GM20000 (cell line): ENCODE data around the gene ARVCF.

ENCODE experiments used
- DNase-seq: peaks from one replicate; pipeline ENCODE4 v3.0.0; 2012; ENCODE audit warnings: low spot score
- TF ChIP-seq, protein P1 (sequence below): IDR thresholded peaks from 2 replicates; pipeline ENCODE4 v1.5.1; 2012; ENCODE audit warnings: mild to moderate bottlenecking, control low read depth; ENCODE audit errors: extremely low read depth, missing control alignments

The ARVCF gene

DNA sequence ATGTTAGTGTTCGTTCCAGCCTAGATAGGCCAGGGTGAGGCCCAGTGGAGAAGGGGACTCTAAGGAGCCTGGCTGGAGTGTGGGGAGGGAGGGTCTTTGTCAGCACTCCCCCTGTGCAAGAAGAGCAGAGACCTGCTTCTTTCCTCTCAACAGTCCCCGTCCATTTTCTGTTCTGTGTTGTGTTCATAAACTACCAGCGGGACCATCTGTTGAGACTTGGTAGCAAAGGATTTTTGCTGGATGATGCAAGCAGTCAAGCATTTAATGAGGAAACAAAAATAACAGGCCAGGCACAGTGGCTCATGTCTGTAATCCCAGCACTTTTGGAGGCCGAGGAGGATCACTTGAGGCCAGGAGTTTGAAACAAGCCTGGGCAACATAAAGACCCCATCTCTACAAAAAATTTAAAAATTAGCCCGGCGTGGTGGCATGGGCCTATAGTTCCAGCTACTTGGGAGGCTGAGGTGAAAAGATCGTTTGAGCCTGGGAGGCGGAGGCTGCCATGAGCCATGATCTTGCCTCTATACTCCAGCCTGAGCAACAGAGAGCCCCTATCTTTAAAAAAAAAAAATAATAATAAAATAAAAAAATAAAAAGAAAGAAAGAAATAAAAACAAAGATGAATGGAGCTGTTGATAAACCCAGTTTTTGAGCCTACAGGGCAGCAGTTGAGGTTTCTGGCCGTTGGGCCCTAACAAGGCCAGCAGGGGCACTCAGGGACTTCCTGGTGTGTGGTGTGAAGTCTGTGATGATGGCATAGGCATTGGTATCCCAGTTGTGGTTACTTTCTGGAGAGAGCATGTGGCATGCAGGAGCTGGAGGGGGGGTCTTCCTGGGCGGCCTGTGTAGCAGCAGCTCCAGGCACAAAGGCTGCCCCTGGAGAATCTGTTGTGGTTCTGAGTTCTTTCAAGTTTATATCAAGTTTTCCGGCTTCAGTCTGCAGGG is 73.3 kb downstream of the ARVCF start:
- peak; percentile 44 for DNase-seq

GRCh38 chr22:19942157-19943081 is 74.2 kb downstream of the ARVCF start:
- TF ChIP-seq, protein P1, sequence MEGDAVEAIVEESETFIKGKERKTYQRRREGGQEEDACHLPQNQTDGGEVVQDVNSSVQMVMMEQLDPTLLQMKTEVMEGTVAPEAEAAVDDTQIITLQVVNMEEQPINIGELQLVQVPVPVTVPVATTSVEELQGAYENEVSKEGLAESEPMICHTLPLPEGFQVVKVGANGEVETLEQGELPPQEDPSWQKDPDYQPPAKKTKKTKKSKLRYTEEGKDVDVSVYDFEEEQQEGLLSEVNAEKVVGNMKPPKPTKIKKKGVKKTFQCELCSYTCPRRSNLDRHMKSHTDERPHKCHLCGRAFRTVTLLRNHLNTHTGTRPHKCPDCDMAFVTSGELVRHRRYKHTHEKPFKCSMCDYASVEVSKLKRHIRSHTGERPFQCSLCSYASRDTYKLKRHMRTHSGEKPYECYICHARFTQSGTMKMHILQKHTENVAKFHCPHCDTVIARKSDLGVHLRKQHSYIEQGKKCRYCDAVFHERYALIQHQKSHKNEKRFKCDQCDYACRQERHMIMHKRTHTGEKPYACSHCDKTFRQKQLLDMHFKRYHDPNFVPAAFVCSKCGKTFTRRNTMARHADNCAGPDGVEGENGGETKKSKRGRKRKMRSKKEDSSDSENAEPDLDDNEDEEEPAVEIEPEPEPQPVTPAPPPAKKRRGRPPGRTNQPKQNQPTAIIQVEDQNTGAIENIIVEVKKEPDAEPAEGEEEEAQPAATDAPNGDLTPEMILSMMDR, result no peak
- DNase-seq, result peak; percentile 63

More for the DNA sequence above, 73.3 kb downstream of the ARVCF start:
- TF ChIP-seq, protein P1, result peak; percentile 15

DNA sequence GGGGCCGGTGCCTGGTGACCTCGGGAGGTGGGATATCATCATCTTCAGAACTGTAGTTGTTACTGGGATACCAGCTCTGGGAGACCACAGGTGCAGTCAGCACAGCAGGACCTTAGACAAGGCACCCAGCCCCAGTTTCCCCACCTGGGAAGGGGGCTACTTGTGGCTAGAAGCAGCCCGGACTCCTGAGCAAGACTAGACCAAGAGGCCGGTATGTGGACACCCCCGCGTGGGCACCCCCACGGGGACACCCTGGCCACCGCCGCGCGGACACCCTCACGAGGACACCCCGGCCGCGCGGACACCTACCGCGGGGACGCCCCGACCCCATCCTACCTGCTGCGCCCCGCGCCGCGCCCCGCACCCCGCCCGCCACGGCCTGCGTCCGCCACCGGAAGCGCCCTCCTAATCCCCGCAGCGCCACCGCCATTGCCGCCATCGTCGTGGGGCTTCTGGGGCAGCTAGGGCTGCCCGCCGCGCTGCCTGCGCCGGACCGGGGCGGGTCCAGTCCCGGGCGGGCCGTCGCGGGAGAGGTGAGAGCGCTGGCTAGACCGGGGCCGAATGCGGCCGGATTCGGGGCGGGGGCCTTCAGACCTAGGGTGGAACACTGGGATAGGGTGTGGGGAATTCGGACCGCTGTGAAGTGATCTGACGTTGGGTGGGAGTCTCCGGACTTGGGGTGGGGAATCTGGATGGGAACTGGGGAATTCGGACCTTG is 75.1 kb downstream of the ARVCF start, which contains the start of the genes COMT and TXNRD2:
Gene COMT (plus strand): TSS at position 408 of the 718 bp plus-strand sequence. CDS start 20,755 bp downstream, outside the sequence.
Gene TXNRD2 (minus strand): TSS at position 454 of the 718 bp plus-strand sequence. CDS start 15 bp downstream, at position 439.
- DNase-seq, result peak; percentile 93

DNA sequence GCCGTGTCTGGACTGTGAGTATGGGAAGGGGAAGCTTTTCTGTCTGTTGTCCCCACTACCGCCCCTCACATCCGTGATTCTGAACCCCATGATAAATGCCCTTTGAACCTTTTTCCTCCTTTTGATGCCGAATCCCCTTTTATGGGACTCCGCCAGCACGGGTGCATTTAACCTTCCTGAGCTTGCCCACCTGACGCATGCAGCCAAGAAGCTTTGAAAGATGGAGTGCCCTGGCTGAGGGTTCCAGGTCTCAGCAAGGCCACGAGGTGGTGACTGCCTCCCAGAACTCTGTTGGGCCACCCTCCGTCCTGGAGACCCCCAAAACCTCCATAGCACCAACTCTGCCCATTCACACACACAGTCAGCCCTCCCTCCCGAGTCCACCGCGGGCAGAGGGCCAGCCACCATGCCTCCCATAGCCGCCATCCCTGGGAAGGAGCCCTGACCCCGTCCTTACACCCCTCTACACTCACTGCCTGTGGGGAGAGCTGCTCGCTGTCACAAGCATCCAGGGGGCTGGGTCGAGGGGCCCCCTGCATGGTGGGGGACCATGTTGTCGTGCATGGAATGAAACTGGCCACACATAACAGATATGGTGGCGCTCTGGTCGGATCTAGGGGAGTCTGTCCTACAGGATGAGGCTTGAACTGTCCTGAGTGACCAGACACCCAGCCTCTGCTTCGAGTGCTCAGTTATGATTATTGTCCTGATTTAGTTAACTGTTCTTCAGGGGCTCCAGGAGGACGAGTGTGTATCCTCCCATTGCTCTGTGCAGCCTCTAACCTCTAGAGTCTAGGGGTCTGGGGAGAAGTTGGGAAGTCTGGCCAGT is 75.9 kb downstream of the ARVCF start:
- DNase-seq, result no peak
- TF ChIP-seq, protein P1, result no peak

More for the DNA sequence above, 75.1 kb downstream of the ARVCF start, which contains the start of the genes COMT and TXNRD2:
- TF ChIP-seq, protein P1, result no peak

DNA sequence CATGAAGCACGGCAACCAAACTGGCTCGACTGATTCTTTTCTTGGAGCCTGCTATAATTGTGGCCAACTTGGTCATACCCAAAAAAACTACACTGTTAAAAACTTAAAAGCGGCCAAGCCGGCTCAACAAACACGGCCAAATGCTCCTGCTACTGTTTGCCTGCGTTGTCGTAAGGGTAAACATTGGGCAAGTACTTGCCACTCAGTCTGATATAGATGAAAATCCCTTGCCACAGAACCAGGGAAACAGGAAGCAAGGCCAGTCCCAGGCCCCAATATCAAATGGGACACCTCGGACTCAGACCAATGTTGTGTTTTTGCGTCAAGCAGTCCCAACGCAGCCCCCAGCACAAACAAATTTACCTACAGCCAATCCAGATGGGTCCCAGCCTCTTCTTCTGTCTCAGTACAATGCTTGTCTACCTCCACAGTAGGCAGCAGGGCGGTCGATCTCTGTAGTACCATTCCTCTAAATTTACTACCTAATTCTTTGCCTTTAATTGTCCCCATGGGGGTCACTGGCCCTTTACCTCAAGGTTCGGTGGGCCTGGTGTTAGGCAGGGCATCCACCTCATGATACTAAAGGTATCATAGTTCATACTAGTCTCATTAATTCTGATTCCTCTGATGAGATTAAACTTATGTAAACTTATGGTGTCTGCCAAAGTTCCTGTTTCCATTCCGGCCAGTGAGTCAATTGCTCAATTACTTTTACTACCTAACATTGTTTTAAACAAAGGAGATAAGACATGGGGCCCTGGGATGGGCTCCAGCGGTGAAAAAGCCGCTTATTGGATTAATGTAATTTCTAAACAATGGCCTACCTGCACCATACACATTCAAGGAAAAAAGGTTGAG is 78.8 kb downstream of the ARVCF start:
- no peak for DNase-seq
- TF ChIP-seq, protein P1, result no peak
